Nasal cavity respiratory epithelium epithelial cell of viscerocranial mucosa (primary cell): ENCODE results near the gene PRAMEF27. TPM values are rescaled to one million over a fixed set of nuclear protein-coding genes. Genes with fewer than 3 reads are reported as not detected.

Experiments used
- total RNA-seq: library from RNA; depleted of rRNA; stranded (reverse); fragments of >200 nt; gene quantifications from 2 replicates; pipeline ENCODE4 v1.2.3, GENCODE V29; 2014

The PRAMEF27 gene
- total RNA-seq = not detected in 2 replicates

GRCh38 chr1:13056475-13056874 lies at the start of gene PRAMEF27:
Gene PRAMEF27, minus strand, starts transcription at chr1:13056575. Its CDS starts 2,916 bp downstream, at chr1:13053659.

GRCh38 chr1:13070474-13070873 lies 14.1 kb upstream of the PRAMEF27 start, which contains the start of gene PRAMEF25:
Gene PRAMEF25, plus strand, starts transcription at chr1:13070774. Its CDS starts 2,920 bp downstream, at chr1:13073694.

Other genes starting within 250 kb of the PRAMEF27 start
- not detected in 2 replicates for gene PRAMEF11, start 225.2 kb downstream of the PRAMEF27 start, total RNA-seq
- gene HNRNPCL1, start 207.9 kb downstream of the PRAMEF27 start, total RNA-seq = not detected in 2 replicates
- not detected in 2 replicates for gene PRAMEF2, start 199.5 kb downstream of the PRAMEF27 start, total RNA-seq
- not detected in 2 replicates for gene PRAMEF4, start 170.4 kb downstream of the PRAMEF27 start, total RNA-seq
- gene PRAMEF10, start 158.3 kb downstream of the PRAMEF27 start, total RNA-seq = not detected in 2 replicates
- gene PRAMEF7, start 140.0 kb downstream of the PRAMEF27 start, total RNA-seq = not detected in 2 replicates
- gene PRAMEF6, start 109.0 kb downstream of the PRAMEF27 start, total RNA-seq = not detected in 2 replicates
- not detected in 2 replicates for gene HNRNPCL3, start 4.2 kb upstream of the PRAMEF27 start, total RNA-seq
- gene PRAMEF25, start 14.2 kb upstream of the PRAMEF27 start, total RNA-seq = not detected in 2 replicates
- not detected in 2 replicates for gene HNRNPCL2, start 60.3 kb upstream of the PRAMEF27 start, total RNA-seq
- not detected in 2 replicates for gene PRAMEF26, start 99.4 kb upstream of the PRAMEF27 start, total RNA-seq
- gene HNRNPCL4, start 109.1 kb upstream of the PRAMEF27 start, total RNA-seq = not detected in 2 replicates
- not detected in 2 replicates for gene PRAMEF9, start 115.3 kb upstream of the PRAMEF27 start, total RNA-seq
- not detected in 2 replicates for gene PRAMEF13, start 144.8 kb upstream of the PRAMEF27 start, total RNA-seq
- not detected in 2 replicates for gene PRAMEF18, start 169.6 kb upstream of the PRAMEF27 start, total RNA-seq
- not detected in 2 replicates for gene PRAMEF5, start 197.6 kb upstream of the PRAMEF27 start, total RNA-seq
- gene PRAMEF8, start 228.6 kb upstream of the PRAMEF27 start, total RNA-seq = not detected in 2 replicates
- not detected in 2 replicates for gene PRAMEF33, start 247.0 kb upstream of the PRAMEF27 start, total RNA-seq